HG03066 (cell line): ENCODE measurements around the gene TENT5A.
"Not testable (repeated sequence)": the region's sequence is repeated elsewhere in the genome, so short reads cannot be mapped to it uniquely, and the experiment has no call there.

Experiments
- ATAC-seq: cut with Tn5 transposase; IDR thresholded peaks from one replicate; pipeline ENCODE4 v1.9.1; 2021; ENCODE audit warnings: low read depth; ENCODE audit not compliant: unreplicated experiment

Gene TENT5A

GRCh38 chr6:81751388-81752083, 945 bp downstream of the TENT5A start:
- peak; percentile 2 for ATAC-seq

GRCh38 chr6:81750681-81751387, 1.6 kb downstream of the TENT5A start:
- no peak for ATAC-seq

- ATAC-seq = no peak
These were observed 2.3 kb downstream of the TENT5A start for GRCh38 chr6:81750200-81750599.

DNA sequence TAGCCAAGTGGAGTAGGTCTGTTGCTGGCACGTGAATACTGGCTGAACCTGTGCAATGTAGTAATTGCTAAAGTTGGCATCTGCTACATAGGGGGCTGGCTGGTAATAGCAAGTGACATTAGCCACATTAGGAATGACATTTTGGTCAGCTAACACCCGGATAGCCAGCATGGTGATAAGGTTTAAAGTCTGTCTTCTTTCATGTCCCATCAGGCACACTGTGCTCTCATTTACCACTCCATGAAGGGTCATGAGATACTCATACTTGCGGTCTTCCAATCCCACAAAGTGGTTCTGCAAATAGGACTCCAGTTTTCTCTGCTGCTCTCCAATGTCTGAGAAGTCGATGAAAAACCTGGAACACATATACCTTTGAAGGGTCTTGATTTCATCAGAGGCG, 2.8 kb downstream of the TENT5A start:
- ATAC-seq = no peak

DNA sequence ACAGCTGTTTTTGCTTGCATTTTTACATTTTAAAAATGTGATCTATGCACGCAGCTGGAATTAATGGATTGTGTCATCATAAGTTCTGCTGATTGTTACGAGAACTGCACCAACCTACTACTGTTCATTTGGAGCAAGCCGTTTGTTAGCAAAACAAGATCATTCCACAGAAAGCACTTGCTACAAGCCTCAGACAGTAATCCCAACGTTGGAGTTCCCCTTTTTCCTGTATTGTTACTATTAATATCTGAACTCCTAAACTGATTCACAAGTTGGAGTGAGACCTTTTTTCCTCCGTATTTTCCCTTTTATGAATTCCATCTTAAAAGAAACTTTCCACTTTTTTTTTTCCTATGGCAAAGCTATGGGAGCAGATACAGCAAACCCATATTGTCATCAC, 3.5 kb downstream of the TENT5A start:
- no peak for ATAC-seq

DNA sequence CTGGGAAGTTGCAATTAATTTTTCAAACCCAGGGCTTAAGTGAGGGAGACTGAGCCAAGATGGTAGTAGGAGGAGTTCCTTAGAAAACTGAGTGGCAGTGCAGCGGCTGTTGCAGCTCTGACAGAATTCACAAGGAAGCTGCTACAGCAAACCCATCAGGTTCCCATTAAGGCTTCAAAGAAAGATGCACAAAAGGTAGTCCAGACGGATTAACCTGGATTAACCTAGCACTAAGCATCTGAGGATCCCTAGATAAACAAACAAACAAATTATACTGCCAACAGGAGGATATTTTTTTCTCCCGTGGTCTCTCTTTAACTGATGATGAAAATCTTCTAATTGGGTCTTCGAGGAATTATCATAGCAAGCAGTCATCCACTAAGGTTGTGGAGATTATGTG, 5.2 kb downstream of the TENT5A start:
- no peak for ATAC-seq

GRCh38 chr6:81744131-81744530, 8.3 kb downstream of the TENT5A start:
- no peak for ATAC-seq

DNA sequence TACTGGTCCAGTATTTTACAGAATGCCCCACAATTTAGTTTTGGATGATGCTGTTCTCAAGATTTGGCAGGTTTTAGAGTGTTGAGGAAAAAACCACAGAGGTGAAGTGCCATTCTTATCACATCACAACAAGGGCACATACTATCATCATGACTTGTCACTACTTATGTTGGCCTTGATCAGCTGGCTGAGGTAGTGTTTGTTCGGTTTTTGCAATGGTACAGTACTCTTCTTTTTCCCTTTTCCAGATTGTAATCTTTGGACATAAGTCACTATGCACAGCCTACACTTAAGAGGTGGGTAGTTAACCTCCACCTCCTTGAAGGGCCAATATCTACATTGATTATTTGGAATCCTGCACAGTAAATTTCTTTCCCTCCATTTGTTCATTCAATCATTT, 8.8 kb downstream of the TENT5A start:
- no peak for ATAC-seq

GRCh38 chr6:81741689-81742088, 10.8 kb downstream of the TENT5A start:
- no peak for ATAC-seq

- ATAC-seq = not testable (repeated sequence)
These were observed 11.9 kb downstream of the TENT5A start for GRCh38 chr6:81740591-81740990.

GRCh38 chr6:81739230-81740195, 13.0 kb downstream of the TENT5A start:
- ATAC-seq = no peak

- ATAC-seq = no peak
These were observed 16.1 kb downstream of the TENT5A start for GRCh38 chr6:81736428-81736827.

DNA sequence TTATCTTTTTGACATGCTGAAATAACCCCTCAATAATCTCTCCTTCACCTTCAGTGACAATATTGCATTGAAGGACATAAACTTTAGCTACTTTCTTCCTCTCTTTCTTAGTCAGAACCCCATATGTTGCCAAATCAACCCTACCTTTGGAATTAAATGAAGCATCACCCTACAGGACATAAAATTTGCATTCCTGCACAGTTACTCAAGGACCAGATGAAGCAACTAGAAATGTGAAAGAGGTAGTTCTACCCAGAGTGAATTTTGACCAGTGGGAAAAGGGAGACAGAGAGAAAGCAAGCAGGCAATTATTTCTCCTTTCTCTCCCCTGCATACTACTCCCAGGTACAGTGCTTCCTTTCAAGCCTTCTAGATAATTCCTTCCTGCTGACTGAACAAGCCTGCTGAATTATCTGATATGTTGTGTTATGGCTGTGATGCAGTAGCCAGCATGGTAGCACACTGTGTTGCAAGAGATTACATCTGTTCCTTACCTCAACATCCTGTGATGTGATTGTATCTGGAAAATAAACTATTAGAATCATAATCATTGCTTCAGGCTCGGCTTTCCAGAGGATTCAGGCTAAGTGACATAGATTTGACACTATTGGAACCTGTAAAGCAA, 16.6 kb downstream of the TENT5A start:
- ATAC-seq = no peak

DNA sequence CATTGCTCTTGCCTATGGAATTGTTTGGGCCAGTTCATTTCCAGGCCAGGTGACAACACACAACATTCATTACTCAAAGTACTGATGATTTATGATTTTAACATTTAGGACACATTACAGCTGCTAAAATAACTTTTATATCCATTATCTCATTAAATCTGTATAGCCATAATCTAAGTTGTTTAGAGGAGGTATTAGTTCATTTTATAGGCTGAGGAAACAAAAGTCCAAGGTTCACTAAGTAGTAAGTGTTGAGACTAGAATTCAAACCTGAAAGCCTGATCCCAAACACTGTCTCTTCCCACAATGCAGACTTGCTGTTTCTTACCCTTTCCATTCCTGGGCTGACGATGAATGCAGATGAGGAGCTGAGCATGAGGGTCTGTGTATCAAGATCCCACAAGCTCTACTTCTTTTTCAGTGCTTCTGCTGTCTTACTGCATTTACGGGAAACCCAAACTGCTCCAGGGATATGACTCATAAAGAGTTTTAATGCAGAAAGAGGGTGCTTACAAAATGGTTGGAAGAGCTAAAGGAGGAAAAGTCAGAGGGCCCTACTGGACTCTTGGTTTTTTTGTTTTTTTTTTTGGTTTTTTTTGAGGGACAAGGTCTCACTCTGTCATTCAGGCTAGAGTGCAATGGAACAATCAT, 17.9 kb downstream of the TENT5A start:
- ATAC-seq = no peak

GRCh38 chr6:81734081-81734480, 18.4 kb downstream of the TENT5A start:
- ATAC-seq = no peak

DNA sequence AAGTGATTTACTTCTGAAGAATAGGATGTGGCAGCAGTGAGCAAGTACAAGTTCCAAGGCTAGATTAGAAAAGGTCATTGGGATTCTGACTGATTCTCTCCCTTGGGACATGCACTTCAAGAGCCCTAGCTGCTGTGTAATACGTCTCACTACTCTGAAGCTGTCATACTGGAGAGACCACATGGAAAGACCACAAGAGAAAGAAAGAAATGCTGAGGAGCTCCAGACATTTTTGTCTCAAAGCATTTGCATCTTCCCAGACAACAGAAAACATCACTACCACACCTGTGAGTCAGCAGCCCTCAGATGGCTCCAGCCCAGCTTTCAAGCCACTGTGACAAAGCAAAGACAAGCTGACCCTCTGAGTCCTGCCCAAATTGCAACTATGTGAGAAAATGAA, 20.7 kb downstream of the TENT5A start:
- ATAC-seq = no peak

DNA sequence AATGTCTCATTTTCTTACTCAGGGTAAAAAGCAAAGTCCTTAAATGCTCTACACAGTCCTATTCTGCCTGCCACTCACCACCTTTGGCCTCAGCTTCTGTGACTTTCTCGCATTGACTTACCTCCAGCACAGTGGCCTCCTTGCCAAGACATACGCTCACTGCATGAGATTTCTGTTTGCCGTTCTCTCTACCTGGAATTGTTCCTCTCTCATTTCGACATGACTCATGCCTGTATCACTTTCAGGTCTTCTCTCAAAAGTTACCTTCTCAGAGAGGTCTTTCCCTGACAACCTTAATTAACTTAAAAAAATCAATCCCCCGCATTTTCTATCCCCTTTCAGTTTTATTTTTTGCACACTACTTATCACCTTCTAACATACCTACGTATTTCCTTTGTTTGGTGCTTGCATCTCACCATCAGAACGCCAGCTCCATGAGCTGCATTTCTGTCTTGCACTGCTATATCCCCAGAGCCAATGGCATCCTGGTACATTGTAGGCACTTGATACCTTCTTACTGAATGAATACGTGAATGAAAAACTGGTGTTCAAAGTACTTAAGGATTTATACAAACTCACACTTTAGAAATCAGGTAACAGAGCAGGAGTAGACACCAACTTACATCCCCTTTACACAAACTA, 24.5 kb downstream of the TENT5A start:
- ATAC-seq = no peak

GRCh38 chr6:81725127-81725526, 27.4 kb downstream of the TENT5A start:
- no peak for ATAC-seq

GRCh38 chr6:81722506-81723223, 29.8 kb downstream of the TENT5A start:
- no peak for ATAC-seq
